CD4-positive, alpha-beta T cell (primary cell): Measurements from ENCODE around the gene SRRM5. TPM values are rescaled to one million over a fixed set of nuclear protein-coding genes. Genes with fewer than 3 reads are reported as not detected.

Experiments
- ATAC-seq: fragments of 200-7000 bp; cut with Tn5 transposase; one replicate; pipeline ENCODE4 v1.10.0; 2022; ENCODE audit warnings: mild to moderate bottlenecking; ENCODE audit not compliant: poor library complexity
- CTCF ChIA-PET: fragments of 350-600 bp; sonication (Branson Sonifier 250); formaldehyde crosslinking; loops from one replicate; lab custom pipeline; 2021; ENCODE audit warnings: antibody characterized with exemption, inconsistent platforms; lab: Charles Lee
- POLR2A ChIA-PET: fragments of 350-600 bp; sonication (Branson Sonifier 250); formaldehyde crosslinking; loops from one replicate; lab custom pipeline; 2021; ENCODE audit warnings: antibody characterized with exemption, inconsistent platforms; lab: Charles Lee
- DNase-seq, 14 experiments: peaks; one replicate each; pipeline ENCODE4 v3.0.0-alpha.2; 2013 to 2020; ENCODE audit warnings: mixed read lengths in 2 of 14
- H3K27ac ChIP-seq, 2 donors: one replicate each; pipeline versions ENCODE4 v1.5.1 to v1.7.0; 2013; ENCODE audit warnings: low read length in 2 of 2, low read depth in 1 of 2, mild to moderate bottlenecking in 1 of 2
- H3K27me3 ChIP-seq, 2 experiments: 1 replicate in 1 of 2; 2 replicates in 1 of 2; pipeline versions ENCODE4 v1.6.1 to v1.7.0; 2013; ENCODE audit warnings: low read length in 2 of 2, control low read depth in 1 of 2, mild to moderate bottlenecking in 1 of 2, moderate library complexity in 1 of 2; ENCODE audit not compliant: insufficient read depth in 2 of 2, control insufficient read depth in 1 of 2
- H3K36me3 ChIP-seq: one replicate; pipeline ENCODE4 v1.6.1; 2013; ENCODE audit warnings: low read length, control low read depth; ENCODE audit not compliant: insufficient read depth
- H3K4me1 ChIP-seq: one replicate; pipeline ENCODE4 v1.6.1; 2013; ENCODE audit warnings: low read length, control low read depth; ENCODE audit not compliant: insufficient read depth
- H3K4me3 ChIP-seq: one replicate; pipeline ENCODE4 v1.5.1; 2013; ENCODE audit warnings: mild to moderate bottlenecking, low read length, moderate library complexity
- H3K9me3 ChIP-seq, 2 experiments: 1 replicate in 1 of 2; 2 replicates in 1 of 2; pipeline versions ENCODE4 v1.6.1 to v1.7.0; 2013; ENCODE audit warnings: low read length in 2 of 2, mild to moderate bottlenecking in 2 of 2, control low read depth in 1 of 2, moderate library complexity in 1 of 2; ENCODE audit not compliant: control insufficient read depth in 1 of 2, insufficient read depth in 1 of 2
- H3K27ac Mint-ChIP-seq: one replicate; pipeline ENCODE4 v1.8.0; 2020; ENCODE audit warnings: mixed read lengths
- H3K27me3 Mint-ChIP-seq: one replicate; pipeline ENCODE4 v1.8.0; 2021; ENCODE audit warnings: mixed read lengths
- H3K36me3 Mint-ChIP-seq: one replicate; pipeline ENCODE4 v1.8.0; 2021; ENCODE audit warnings: low read depth, mixed read lengths
- H3K4me1 Mint-ChIP-seq: one replicate; pipeline ENCODE4 v1.8.0; 2021; ENCODE audit warnings: low read depth, mixed read lengths
- H3K4me3 Mint-ChIP-seq: one replicate; pipeline ENCODE4 v1.8.0; 2020; ENCODE audit warnings: mild to moderate bottlenecking, mixed read lengths
- H3K9me3 Mint-ChIP-seq: one replicate; pipeline ENCODE4 v1.8.0; 2020; ENCODE audit warnings: mixed read lengths
- intact Hi-C, 2 experiments: fragments of 100-400 bp; cut with DNase I in 1 of 2; cut with micrococcal nuclease in 1 of 2; formaldehyde crosslinking; loops; one replicate each; pipeline versions ENCODE4 v1.15.1 to v1.9.0; 2023 to 2025; cut with DNase I, micrococcal nuclease
- total RNA-seq, 174 experiments: library from RNA in 2 of 174; stranded (reverse) in 2 of 174; gene quantifications; one replicate each; pipeline ENCODE4 v1.2.3 and lab custom pipeline; 2021 to 2026
- TF ChIP-seq, protein P1 (sequence below): fragments of 200-600 bp; IDR thresholded peaks from one replicate; pipeline ENCODE4 v1.8.0; 2022; ENCODE audit warnings: antibody characterized with exemption, mild to moderate bottlenecking

Gene SRRM5
- total RNA-seq, 2 experiments from 2014 or later = 0.25 to 0.56 TPM

DNA sequence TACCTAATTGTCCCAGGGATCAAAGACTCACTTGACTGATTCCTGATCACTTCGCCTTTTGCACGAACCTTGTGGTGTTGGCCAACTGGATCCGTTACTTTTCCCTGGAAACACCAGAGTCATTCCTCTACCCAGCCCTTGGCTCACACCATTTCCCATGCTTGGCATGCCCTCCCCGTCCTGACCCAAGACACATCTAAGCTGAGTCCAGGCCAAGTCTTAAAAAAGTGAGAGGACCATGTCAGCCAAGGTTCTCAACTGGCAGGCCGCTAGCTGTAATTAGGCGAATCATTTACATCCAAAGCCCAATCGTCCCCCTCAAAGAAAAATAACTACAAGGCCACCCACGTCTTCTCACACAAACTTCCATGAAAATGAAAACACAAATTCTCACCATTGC, 46.6 kb downstream of the SRRM5 start:
- ATAC-seq = no peak
- Histone ChIP-seq H3K4me1 (peaks cover under 1% of the 10 kb centered on the region), H3K4me3 (no peak overlapping the region), H3K9me3 (peaks cover 0 to 24% of the 10 kb centered on the region in 2 experiments), H3K36me3 (peaks cover 16% of the 10 kb centered on the region), H3K27ac (no peak overlapping the region), H3K27me3 (no peaks in the 10 kb centered on the region)
- H3K4me3 Mint-ChIP-seq = no peak overlapping the region
- POLR2A ChIA-PET = interaction anchor here (1.6 kb wide), 1 partner anchor 10 kb away, joined by 6 read pairs; no protein-coding TSS in a partner anchor
- peaks cover 54% of the 10 kb centered on the region for H3K36me3 Mint-ChIP-seq
- no peaks in the 10 kb centered on the region for H3K4me1 Mint-ChIP-seq
- TF ChIP-seq, protein P1, sequence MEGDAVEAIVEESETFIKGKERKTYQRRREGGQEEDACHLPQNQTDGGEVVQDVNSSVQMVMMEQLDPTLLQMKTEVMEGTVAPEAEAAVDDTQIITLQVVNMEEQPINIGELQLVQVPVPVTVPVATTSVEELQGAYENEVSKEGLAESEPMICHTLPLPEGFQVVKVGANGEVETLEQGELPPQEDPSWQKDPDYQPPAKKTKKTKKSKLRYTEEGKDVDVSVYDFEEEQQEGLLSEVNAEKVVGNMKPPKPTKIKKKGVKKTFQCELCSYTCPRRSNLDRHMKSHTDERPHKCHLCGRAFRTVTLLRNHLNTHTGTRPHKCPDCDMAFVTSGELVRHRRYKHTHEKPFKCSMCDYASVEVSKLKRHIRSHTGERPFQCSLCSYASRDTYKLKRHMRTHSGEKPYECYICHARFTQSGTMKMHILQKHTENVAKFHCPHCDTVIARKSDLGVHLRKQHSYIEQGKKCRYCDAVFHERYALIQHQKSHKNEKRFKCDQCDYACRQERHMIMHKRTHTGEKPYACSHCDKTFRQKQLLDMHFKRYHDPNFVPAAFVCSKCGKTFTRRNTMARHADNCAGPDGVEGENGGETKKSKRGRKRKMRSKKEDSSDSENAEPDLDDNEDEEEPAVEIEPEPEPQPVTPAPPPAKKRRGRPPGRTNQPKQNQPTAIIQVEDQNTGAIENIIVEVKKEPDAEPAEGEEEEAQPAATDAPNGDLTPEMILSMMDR = no peak
- H3K9me3 Mint-ChIP-seq = peaks cover 10% of the 10 kb centered on the region
- CTCF ChIA-PET = no interaction called here
- H3K27me3 Mint-ChIP-seq = no peaks in the 10 kb centered on the region
- H3K27ac Mint-ChIP-seq = no peak overlapping the region
- intact Hi-C loops = no loop called here
- no peak for DNase-seq

DNA sequence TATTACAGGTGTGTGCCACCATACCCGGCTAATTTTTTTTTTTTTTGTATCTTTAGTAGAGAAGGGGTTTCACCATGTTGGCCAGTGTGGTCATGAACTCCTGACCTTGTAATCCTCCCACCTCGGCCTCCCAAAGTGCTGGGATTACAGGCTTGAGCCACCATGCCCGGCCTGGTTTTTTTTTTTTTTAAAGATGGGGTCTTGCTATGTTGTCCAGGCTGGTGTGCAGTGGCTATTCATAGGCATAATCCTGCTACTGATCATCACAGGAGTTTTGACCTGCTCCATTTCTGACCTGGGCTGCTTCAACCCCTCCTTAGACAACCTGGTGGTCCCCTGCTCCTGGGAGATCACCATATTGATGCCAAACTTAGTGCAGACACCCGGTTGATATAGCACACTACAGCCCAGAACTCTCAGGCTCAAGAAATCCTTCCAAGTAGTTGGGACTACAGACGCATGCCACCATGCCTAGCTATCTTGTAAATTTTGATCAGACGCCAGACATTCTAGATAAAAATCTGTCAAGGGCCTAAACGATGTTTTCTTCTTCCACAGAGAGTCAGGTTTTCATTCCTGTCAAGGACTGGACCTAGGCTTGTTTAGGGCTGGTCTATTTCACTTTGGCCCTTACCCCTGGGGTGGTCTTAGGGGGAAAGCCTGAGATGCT, 48.5 kb downstream of the SRRM5 start:
- H3K27me3 ChIP-seq = no peaks in the 10 kb centered on the region
- no peak overlapping the region for H3K4me3 ChIP-seq
- intact Hi-C loops = loop anchor here in 1 of 2 experiments (10.0 kb wide), 1 partner anchor 46 kb away; the partner anchor contains the start of genes SRRM5 and ZNF428
- peaks cover 19% of the 10 kb centered on the region for H3K4me1 Mint-ChIP-seq
- no peaks in the 10 kb centered on the region for H3K27me3 Mint-ChIP-seq
- ChIA-PET CTCF (no interaction called here), POLR2A (no interaction called here)
- no peak overlapping the region for H3K27ac Mint-ChIP-seq
- TF ChIP-seq, protein P1 = no peak
- ATAC-seq = no peak
- H3K9me3 Mint-ChIP-seq = peaks cover 10% of the 10 kb centered on the region
- peaks cover 39% of the 10 kb centered on the region for H3K36me3 Mint-ChIP-seq
- no peak overlapping the region for H3K4me3 Mint-ChIP-seq
- peaks cover 0 to 24% of the 10 kb centered on the region in 2 experiments for H3K9me3 ChIP-seq
- H3K27ac ChIP-seq = no peak overlapping the region
- no peak for DNase-seq
- peaks cover 12% of the 10 kb centered on the region for H3K36me3 ChIP-seq
- peaks cover 20% of the 10 kb centered on the region for H3K4me1 ChIP-seq

DNA sequence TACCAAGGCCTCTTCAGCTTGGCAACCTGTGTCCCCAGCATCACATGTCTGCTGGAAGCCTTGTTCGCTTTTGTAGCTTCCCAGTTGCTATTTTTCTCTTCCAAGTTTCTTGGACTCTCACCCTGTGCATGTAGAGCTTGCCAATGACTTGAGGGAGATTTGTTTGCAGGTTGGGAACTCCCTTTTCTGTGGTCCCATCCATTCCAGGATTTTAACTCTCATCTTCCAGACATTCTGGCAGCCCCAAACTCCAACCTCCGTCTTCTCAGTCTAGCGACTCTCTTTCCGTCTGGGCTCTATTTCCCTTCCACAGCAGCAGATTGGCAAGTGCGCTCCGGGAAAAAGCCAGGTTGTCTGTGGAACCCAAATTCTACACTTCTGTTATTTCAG, 49.1 kb downstream of the SRRM5 start:
- ATAC-seq (no peak), DNase-seq (no peak)
- H3K36me3 ChIP-seq = peaks cover 11% of the 10 kb centered on the region
- H3K4me3 ChIP-seq = no peak overlapping the region
- no peak overlapping the region for H3K27ac Mint-ChIP-seq
- peaks cover 10% of the 10 kb centered on the region for H3K9me3 Mint-ChIP-seq
- TF ChIP-seq, protein P1 = no peak
- CTCF ChIA-PET = no interaction called here
- intact Hi-C loops = loop anchor here in 1 of 2 experiments (10.0 kb wide), 1 partner anchor 46 kb away; the partner anchor contains the start of genes SRRM5 and ZNF428
- H3K27me3 Mint-ChIP-seq = no peaks in the 10 kb centered on the region
- H3K27me3 ChIP-seq = no peaks in the 10 kb centered on the region
- POLR2A ChIA-PET = no interaction called here
- no peak overlapping the region for H3K4me3 Mint-ChIP-seq
- H3K36me3 Mint-ChIP-seq = peaks cover 34% of the 10 kb centered on the region
- H3K4me1 Mint-ChIP-seq = peaks cover 19% of the 10 kb centered on the region
- H3K4me1 ChIP-seq = peaks cover 21% of the 10 kb centered on the region
- H3K27ac ChIP-seq = no peak overlapping the region
- H3K9me3 ChIP-seq = peaks cover 0 to 19% of the 10 kb centered on the region in 2 experiments
